A549 (cell line): ENCODE results near the gene PCED1B. TPM values are rescaled to one million over a fixed set of nuclear protein-coding genes. Genes with fewer than 3 reads are reported as not detected.

ENCODE experiments used
- ATAC-seq, 2 experiments: fragments of 200-7000 bp in 1 of 2; fragments of >200 bp in 1 of 2; cut with Nextera tagmentation in 1 of 2; cut with Tn5 transposase in 1 of 2; 3 replicates each; pipeline versions ENCODE4 v1.8.0 to v1.9.1; 2018 to 2020; ENCODE audit warnings: mild to moderate bottlenecking in 1 of 2, moderate library complexity in 1 of 2
- CTCF ChIA-PET: fragments of 300-600 bp; sonication (Branson Sonifier 250); formaldehyde crosslinking; extraction: SDS; loops from one replicate; lab custom pipeline; 2021; ENCODE audit warnings: antibody characterized with exemption, inconsistent platforms; lab: Yijun Ruan, JAX
- POLR2A ChIA-PET: fragments of 350-600 bp; formaldehyde crosslinking; extraction: SDS; loops from one replicate; lab custom pipeline; 2021; ENCODE audit warnings: antibody characterized with exemption, inconsistent platforms; lab: Yijun Ruan, JAX
- DNase-seq, 2 experiments: peaks; one replicate each; pipeline versions ENCODE4 v3.0.0 to v3.0.0-alpha.2; 2011 to 2016; ENCODE audit warnings: low read depth in 1 of 2, low spot score in 1 of 2
- FAIRE-seq: peaks from 2 replicates; lab custom pipeline; 2011; peaks lifted over from hg19 to GRCh38; lab: Jason Lieb, UNC
- H3K27ac ChIP-seq, 2 experiments: fragments of >200 bp; sonication (Bioruptor Twin); formaldehyde crosslinking; 3 replicates each; pipeline ENCODE4 v1.5.1; 2016 to 2017
- H3K4me1 ChIP-seq: fragments of >200 bp; sonication (Bioruptor Twin); formaldehyde crosslinking; 3 replicates; pipeline ENCODE4 v1.6.1; 2016
- H3K4me2 ChIP-seq: fragments of >200 bp; sonication (Bioruptor Twin); formaldehyde crosslinking; 3 replicates; pipeline ENCODE4 v1.6.1; 2016
- H3K4me3 ChIP-seq: fragments of >200 bp; sonication (Bioruptor Twin); formaldehyde crosslinking; 3 replicates; pipeline ENCODE4 v1.5.1; 2016
- H3K9me3 ChIP-seq: fragments of >200 bp; sonication (Bioruptor Twin); formaldehyde crosslinking; 3 replicates; pipeline ENCODE4 v1.6.1; 2016
- CEBPB ChIP-seq, 2 experiments: fragments of >200 bp in 1 of 2; sonication (Bioruptor Twin) in 1 of 2; formaldehyde crosslinking in 1 of 2; IDR thresholded peaks; 2 replicates each; pipeline ENCODE4 v1.6.1; 2012 to 2016
- CHD4 ChIP-seq: fragments of 200-600 bp; sonication (generic); IDR thresholded peaks from 2 replicates; pipeline ENCODE4 v1.6.1; 2016; ENCODE audit warnings: antibody characterized with exemption, mild to moderate bottlenecking, borderline replicate concordance
- E2F6 ChIP-seq: IDR thresholded peaks from 2 replicates; pipeline ENCODE4 v1.6.1; 2012; ENCODE audit warnings: low read depth, borderline replicate concordance
- EHF ChIP-seq: fragments of 250-450 bp; sonication (Bioruptor Pico); IDR thresholded peaks from 2 replicates; pipeline ENCODE4 v1.5.0; 2020; ENCODE audit warnings: mild to moderate bottlenecking
- EHMT2 ChIP-seq: fragments of 200-600 bp; sonication (generic); IDR thresholded peaks from 2 replicates; pipeline ENCODE4 v1.6.1; 2016; ENCODE audit warnings: antibody characterized with exemption, low read depth, mild to moderate bottlenecking, moderate library complexity
- FOSB ChIP-seq: fragments of 250-450 bp; sonication (Bioruptor Pico); IDR thresholded peaks from 2 replicates; pipeline ENCODE4 v1.5.0; 2020; ENCODE audit warnings: mild to moderate bottlenecking, moderate library complexity
- FOSL2 ChIP-seq, 2 experiments: fragments of 450-650 bp in 1 of 2; fragments of >200 bp in 1 of 2; sonication (Bioruptor Twin) in 1 of 2; formaldehyde crosslinking; IDR thresholded peaks; 2 replicates each; pipeline versions ENCODE4 v1.5.0 to v1.6.1; 2016 to 2020; ENCODE audit warnings: mild to moderate bottlenecking in 1 of 2, moderate library complexity in 1 of 2
- HEYL ChIP-seq: fragments of 250-450 bp; sonication (Bioruptor Pico); IDR thresholded peaks from 2 replicates; pipeline ENCODE4 v1.8.0; 2021; ENCODE audit warnings: mild to moderate bottlenecking, moderate library complexity
- HOXA7 ChIP-seq: fragments of 250-450 bp; sonication (Bioruptor Pico); IDR thresholded peaks from 2 replicates; pipeline ENCODE4 v1.5.0; 2020; ENCODE audit warnings: mild to moderate bottlenecking, moderate library complexity
- HOXB13 ChIP-seq: fragments of 250-450 bp; sonication (Bioruptor Pico); IDR thresholded peaks from 2 replicates; pipeline ENCODE4 v1.5.0; 2020; ENCODE audit warnings: low read depth, mild to moderate bottlenecking, moderate library complexity
- MAFK ChIP-seq: fragments of 450-650 bp; IDR thresholded peaks from 2 replicates; pipeline ENCODE4 v1.6.1; 2014; ENCODE audit not compliant: partially characterized antibody
- MYC ChIP-seq: IDR thresholded peaks from 2 replicates; pipeline ENCODE4 v1.6.1; 2012; ENCODE audit warnings: mild to moderate bottlenecking, inconsistent platforms, low read length, improper control_type of control experiment, borderline replicate concordance
- RAD21 ChIP-seq, 2 experiments: fragments of >200 bp in 1 of 2; sonication (Bioruptor Twin) in 1 of 2; formaldehyde crosslinking in 1 of 2; IDR thresholded peaks in 1 of 2; conservative IDR thresholded peaks in 1 of 2; 2 replicates in 1 of 2; 3 replicates in 1 of 2; pipeline ENCODE4 v1.6.1; 2012 to 2018; ENCODE audit warnings: inconsistent platforms in 1 of 2
- RNF2 ChIP-seq: fragments of 200-600 bp; sonication (generic); IDR thresholded peaks from 2 replicates; pipeline ENCODE4 v1.6.1; 2016; ENCODE audit warnings: low read depth, mild to moderate bottlenecking, antibody characterized with exemption, moderate library complexity, borderline replicate concordance
- SMC3 ChIP-seq: fragments of >200 bp; sonication (Bioruptor Twin); formaldehyde crosslinking; IDR thresholded peaks from 3 replicates; pipeline ENCODE4 v1.6.1; 2018; ENCODE audit warnings: inconsistent platforms
- WGBS: methylation state at CpG from one replicate; pipeline ENCODE4 v1.1.6; 2017; ENCODE audit errors: missing lambda C conversion rate; 5-methylcytosine and 5-hydroxymethylcytosine counted together
- polyA plus RNA-seq, 4 experiments: library from polyadenylated mRNA; depleted of rRNA in 3 of 4; stranded (reverse); fragments of >200 nt; fragmentation: RNase III in 1 of 4; extraction: RNeasy Plus Mini Kit Qiagen cat#74134 plus additional on column Dnase treatment in 1 of 4; gene quantifications; 2 replicates in 3 of 4; 3 replicates in 1 of 4; pipeline ENCODE4 v1.2.3, GENCODE V29; 2011 to 2017
- TF ChIP-seq, protein P1 (sequence below): fragments of >200 bp; sonication (Bioruptor Twin); formaldehyde crosslinking; IDR thresholded peaks from 3 replicates; pipeline ENCODE4 v1.5.1; 2016
- TF ChIP-seq, protein P2 (sequence below): IDR thresholded peaks from 2 replicates; pipeline ENCODE4 v1.6.1; 2012

PCED1B gene
- polyA plus RNA-seq, 2 of the 4 experiments (the other 2 are of a cell fraction), result 74.6 to 108 TPM

- ChIA-PET CTCF (interaction anchor here (0.7 to 6.3 kb wide), 63 partner anchors 9 to 1047 kb away, joined by 3 to 93 read pairs (median 4); partner anchors contain the start of genes AMIGO2 and PCED1B), POLR2A (interaction anchor here (0.7 to 1.8 kb wide), 10 partner anchors 38 to 673 kb away, joined by 3 to 18 read pairs (median 4); partner anchors contain the start of genes AMIGO2, PCED1B and RPAP3)
- peaks cover 4% of the 10 kb centered on the region; the same call in 1 of the 3 replicates for H3K9me3 ChIP-seq
- TF ChIP-seq RAD21 (conservative IDR thresholded peaks at IDR 0.05 in 1 of 2, IDR thresholded peaks at IDR 0.05 in 1 of 2) (peak; percentile 92 to 97), SMC3 (peak; percentile 94), CHD4 (no peak), EHF (CRISPR knock-in tag) (no peak), MYC (no peak), FOSB (CRISPR knock-in tag) (no peak), FOSL2 (IDR thresholded peaks at IDR 0.05) (no peak), FOSL2 (CRISPR knock-in tag; IDR thresholded peaks at IDR 0.05) (no peak)
- TF ChIP-seq, protein P1, sequence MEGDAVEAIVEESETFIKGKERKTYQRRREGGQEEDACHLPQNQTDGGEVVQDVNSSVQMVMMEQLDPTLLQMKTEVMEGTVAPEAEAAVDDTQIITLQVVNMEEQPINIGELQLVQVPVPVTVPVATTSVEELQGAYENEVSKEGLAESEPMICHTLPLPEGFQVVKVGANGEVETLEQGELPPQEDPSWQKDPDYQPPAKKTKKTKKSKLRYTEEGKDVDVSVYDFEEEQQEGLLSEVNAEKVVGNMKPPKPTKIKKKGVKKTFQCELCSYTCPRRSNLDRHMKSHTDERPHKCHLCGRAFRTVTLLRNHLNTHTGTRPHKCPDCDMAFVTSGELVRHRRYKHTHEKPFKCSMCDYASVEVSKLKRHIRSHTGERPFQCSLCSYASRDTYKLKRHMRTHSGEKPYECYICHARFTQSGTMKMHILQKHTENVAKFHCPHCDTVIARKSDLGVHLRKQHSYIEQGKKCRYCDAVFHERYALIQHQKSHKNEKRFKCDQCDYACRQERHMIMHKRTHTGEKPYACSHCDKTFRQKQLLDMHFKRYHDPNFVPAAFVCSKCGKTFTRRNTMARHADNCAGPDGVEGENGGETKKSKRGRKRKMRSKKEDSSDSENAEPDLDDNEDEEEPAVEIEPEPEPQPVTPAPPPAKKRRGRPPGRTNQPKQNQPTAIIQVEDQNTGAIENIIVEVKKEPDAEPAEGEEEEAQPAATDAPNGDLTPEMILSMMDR, result peak; percentile 93
- TF ChIP-seq, all 56 proteins: peak for 3
- DNase-seq (peak in 1 of 2 experiments; percentile 85), ATAC-seq (peak; percentile 59 to 80; a peak in 4 of 6 replicates), FAIRE-seq (peak; percentile 59)
- H3K4me3 ChIP-seq, result no peak overlapping the region
- peak overlapping the region; percentile 88 to 93 for H3K27ac ChIP-seq
- WGBS, result 0% methylated on average over 1 of the region's 1 CpG
- H3K4me1 ChIP-seq, result peaks cover 50% of the 10 kb centered on the region
- peak overlapping the region; percentile 65 for H3K4me2 ChIP-seq
Measured at GRCh38 chr12:47032644-47033043, 46.8 kb upstream of the PCED1B start.

DNA sequence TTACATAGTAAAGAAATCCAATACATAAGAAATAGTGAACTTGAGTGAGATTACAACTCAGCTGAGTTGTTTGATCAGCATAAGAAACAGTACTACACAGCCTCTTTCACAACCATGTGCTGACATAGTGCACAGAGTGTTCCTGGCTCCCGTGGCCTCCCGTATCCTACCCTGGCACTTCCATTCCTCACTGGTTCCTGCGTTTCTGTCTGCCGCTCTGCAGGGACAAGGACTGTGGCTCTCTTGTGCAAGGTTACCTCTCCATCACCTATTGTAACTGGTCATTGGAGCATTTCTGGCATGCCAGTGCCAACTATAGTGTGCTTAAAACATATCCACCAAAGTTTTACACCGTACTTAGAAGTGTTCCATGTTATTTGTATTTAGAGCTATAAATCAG, 46.3 kb upstream of the PCED1B start:
- Histone ChIP-seq H3K4me1 (peaks cover 54% of the 10 kb centered on the region), H3K4me2 (peak overlapping the region; percentile 65), H3K9me3 (peaks cover 4% of the 10 kb centered on the region; the same call in 1 of the 3 replicates), H3K27ac (peak overlapping the region; percentile 88 to 93), H3K4me3 (no peak overlapping the region)
- POLR2A ChIA-PET, result interaction anchor here (0.7 to 1.8 kb wide), 10 partner anchors 38 to 673 kb away, joined by 3 to 18 read pairs (median 4); partner anchors contain the start of genes AMIGO2, PCED1B and RPAP3
- WGBS, result 6% methylated on average over 5 of the region's 5 CpGs
- DNase-seq (peak in 1 of 2 experiments; percentile 77), ATAC-seq (peak; percentile 90), FAIRE-seq (no peak)
- TF ChIP-seq, protein P2, sequence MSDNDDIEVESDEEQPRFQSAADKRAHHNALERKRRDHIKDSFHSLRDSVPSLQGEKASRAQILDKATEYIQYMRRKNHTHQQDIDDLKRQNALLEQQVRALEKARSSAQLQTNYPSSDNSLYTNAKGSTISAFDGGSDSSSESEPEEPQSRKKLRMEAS, result peak; percentile 89
- TF ChIP-seq HOXA7 (CRISPR knock-in tag) (no peak), EHF (CRISPR knock-in tag) (peak; percentile 50; the same call in 1 of the 2 replicates), EHMT2 (no peak), FOSB (CRISPR knock-in tag) (peak; percentile 38; the same call in 1 of the 2 replicates), RNF2 (no peak), CEBPB (IDR thresholded peaks at IDR 0.05) (peak; percentile 29 to 82; a peak in 3 of 4 replicates), HOXB13 (CRISPR knock-in tag) (peak; percentile 73; the same call in 1 of the 2 replicates), E2F6 (0 out of 2 replicates have a peak, but pooled peaks have one; percentile 41)
- CTCF ChIA-PET, result interaction anchor here (0.6 to 6.3 kb wide), 52 partner anchors 9 to 1048 kb away, joined by 3 to 93 read pairs (median 5); partner anchors contain the start of genes AMIGO2 and PCED1B

GRCh38 chr12:47033789-47034555, 45.4 kb upstream of the PCED1B start:
- ATAC-seq, result 0 out of 6 replicates have a peak, but pooled peaks of 1 of the 2 experiments have one; percentile 3
- H3K27ac ChIP-seq, result peak overlapping the region; percentile 88 to 93
- peaks cover 55% of the 10 kb centered on the region for H3K4me1 ChIP-seq
- H3K4me3 ChIP-seq, result no peak overlapping the region
- no peak for FAIRE-seq
- no peak for TF ChIP-seq FOSL2 (IDR thresholded peaks at IDR 0.05)
- TF ChIP-seq FOSL2 (CRISPR knock-in tag; IDR thresholded peaks at IDR 0.05), result peak; percentile 80
- no peak; a peak in 1 of 5 replicates for TF ChIP-seq RAD21 (conservative IDR thresholded peaks at IDR 0.05 in 1 of 2, IDR thresholded peaks at IDR 0.05 in 1 of 2)
- no peak for TF ChIP-seq HEYL (CRISPR knock-in tag)
- peak; percentile 85 for TF ChIP-seq MAFK
- TF ChIP-seq CEBPB (IDR thresholded peaks at IDR 0.05), result 0 out of 4 replicates have a peak, but pooled peaks of 1 of the 2 experiments have one; percentile 22
- H3K4me2 ChIP-seq, result peak overlapping the region; percentile 65
- DNase-seq, result peak in 1 of 2 experiments; percentile 32
- WGBS, result 63% methylated on average over 5 of the region's 5 CpGs
- H3K9me3 ChIP-seq, result peaks cover 4% of the 10 kb centered on the region; the same call in 1 of the 3 replicates
- ChIA-PET POLR2A (interaction anchor here (1.1 kb wide), 1 partner anchor 186 kb away, joined by 3 read pairs; no protein-coding TSS in a partner anchor), CTCF (interaction anchor here (0.6 to 6.3 kb wide), 26 partner anchors 19 to 708 kb away, joined by 3 to 93 read pairs (median 6); partner anchors contain the start of genes AMIGO2 and PCED1B)
